A673 (cell line): ENCODE measurements around the gene RAB28.

ENCODE experiments used
- CTCF ChIP-seq: fragments of 300-800, 200-600 bp; sonication (generic); conservative IDR thresholded peaks from 2 replicates; pipeline ENCODE4 v1.5.1; 2017; ENCODE audit warnings: low read depth, mild to moderate bottlenecking, antibody characterized with exemption, low read length, moderate library complexity, mixed read lengths
- EZH2 ChIP-seq: fragments of 200-600 bp; sonication (generic); IDR thresholded peaks from 2 replicates; pipeline ENCODE4 v1.6.1; 2017; ENCODE audit warnings: borderline replicate concordance, low read depth, mild to moderate bottlenecking, mixed read lengths, antibody characterized with exemption, low read length; ENCODE audit not compliant: poor library complexity, severe bottlenecking

GRCh38 chr4:13483768-13484121, 395 bp downstream of the RAB28 start:
- no peak for TF ChIP-seq CTCF
- TF ChIP-seq EZH2 = no peak
